Forelimb muscle (tissue), 1 donor: ENCODE data around the gene ADTRP. TPM values are rescaled to one million over a fixed set of nuclear protein-coding genes. Genes with fewer than 3 reads are reported as not detected.
"Not testable (repeated sequence)": the region's sequence is repeated elsewhere in the genome, so short reads cannot be mapped to it uniquely, and the experiment has no call there.

Experiments used
- DNase-seq: peaks from one replicate; pipeline ENCODE4 v3.0.0-alpha.2; 2013; ENCODE audit warnings: low read depth
- polyA plus RNA-seq: library from polyadenylated mRNA; unstranded; fragments of 120-200 nt; gene quantifications from one replicate; pipeline ENCODE4 v1.2.1, GENCODE V29; 2013; ENCODE audit not compliant: insufficient read length

ADTRP gene
- polyA plus RNA-seq, 1 donor, result 0.38 TPM

DNA sequence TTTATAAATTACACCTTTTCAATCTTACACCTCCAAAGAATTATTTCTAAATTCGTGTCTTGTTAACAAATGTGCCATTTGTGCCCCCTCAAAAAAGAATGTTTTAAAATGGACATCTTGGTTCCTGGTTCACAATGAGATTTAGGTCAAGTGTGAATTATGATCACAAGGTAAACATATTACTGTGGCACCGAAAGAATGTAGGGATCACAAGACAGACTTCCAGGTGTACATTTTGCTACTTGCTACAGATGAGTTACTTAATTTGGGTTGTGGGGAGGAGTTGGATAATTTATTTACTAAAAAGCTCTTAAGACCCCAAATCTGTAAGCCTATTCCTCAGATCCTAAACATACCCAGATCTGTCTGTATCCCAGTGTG, 25.0 kb upstream of the ADTRP start:
- no peak for DNase-seq

DNA sequence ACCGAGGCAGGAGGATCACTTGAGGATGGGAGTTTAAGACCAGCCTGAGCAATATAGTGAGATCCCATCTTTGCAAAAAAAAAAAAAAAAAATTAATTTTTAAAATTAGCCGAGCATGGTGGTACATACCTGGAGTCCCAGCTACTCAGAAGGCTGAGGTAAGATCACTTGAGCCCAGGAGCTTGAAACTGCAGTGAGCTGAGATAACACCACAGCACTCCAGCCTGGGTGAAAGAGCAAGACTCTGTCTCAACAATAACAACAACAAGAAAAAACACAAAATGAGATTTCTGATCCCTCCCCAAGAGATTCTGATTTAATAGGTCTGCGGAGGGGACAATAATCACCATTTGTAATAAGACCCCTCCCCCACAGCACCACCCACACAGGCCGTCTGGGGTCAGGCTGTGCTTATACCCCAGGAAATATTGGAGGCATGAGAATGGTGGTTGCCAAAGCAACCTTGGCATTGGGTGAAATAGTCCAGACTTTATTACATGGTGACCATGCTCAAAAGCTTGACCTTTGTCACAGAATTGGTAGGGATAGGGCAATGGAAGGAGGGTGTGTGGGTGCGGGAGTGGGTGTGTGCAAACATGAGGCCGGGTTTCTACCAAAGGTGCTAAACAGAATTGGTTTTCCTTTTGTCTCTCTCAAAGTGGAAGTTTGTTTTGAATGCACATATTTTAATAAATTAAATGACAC, 24.4 kb upstream of the ADTRP start:
- no peak for DNase-seq

DNA sequence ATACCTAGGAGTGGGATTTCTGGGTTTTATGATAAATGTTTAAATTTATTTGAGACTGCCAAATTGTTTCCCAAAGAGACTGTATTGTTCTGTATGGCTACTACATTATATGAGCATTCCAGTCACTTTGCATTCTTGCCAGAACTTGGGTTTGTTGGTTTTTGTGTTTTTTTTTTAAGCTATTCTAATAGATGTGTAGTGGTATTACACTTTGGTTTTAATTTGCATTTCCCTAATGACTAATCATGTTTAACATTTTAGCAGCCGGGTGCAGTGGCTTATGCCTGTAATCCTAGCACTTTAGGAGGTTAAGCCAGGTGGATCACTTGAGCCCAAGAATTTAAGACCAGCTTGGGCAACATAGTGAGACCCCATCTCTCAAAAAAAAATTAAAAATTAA, 21.9 kb upstream of the ADTRP start:
- not testable (repeated sequence) for DNase-seq

DNA sequence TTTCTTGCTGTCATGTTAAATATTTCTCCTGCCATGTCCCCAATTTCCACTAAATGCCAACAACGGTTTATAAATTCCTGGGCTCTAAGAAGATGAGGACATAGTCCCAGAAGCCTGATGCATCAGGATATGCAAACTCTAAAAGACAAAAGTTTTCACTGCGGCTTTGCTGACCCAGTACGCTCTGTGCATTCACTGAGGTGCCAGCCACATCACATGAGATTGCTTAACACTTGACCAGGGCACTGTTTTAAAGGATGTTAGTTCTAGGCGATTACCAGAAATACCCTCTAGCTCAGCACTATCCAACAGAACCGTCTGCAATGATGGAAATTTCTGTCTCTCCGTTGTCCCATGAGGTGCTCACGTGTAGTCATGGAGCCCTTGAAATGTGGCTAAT, 19.9 kb upstream of the ADTRP start:
- DNase-seq, result no peak

DNA sequence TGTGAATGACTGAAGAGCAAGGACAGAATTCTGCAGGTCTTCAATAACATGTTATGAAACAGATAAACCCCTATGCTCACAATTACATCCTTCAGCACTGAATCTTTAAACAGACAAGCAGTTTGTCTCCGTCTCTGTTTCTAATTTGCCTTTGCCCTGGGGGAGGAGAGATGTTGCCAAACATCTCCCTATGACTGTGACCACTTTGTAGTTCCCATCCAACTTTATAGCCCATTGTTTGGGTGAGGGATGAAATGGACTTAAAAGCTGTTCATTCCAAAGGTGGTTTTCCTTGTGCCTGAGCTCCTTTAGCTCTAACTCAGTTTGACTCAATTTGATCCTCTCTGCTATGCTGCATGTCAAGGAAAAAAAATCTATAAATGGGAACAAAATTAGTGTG, 19.5 kb upstream of the ADTRP start:
- no peak for DNase-seq

DNA sequence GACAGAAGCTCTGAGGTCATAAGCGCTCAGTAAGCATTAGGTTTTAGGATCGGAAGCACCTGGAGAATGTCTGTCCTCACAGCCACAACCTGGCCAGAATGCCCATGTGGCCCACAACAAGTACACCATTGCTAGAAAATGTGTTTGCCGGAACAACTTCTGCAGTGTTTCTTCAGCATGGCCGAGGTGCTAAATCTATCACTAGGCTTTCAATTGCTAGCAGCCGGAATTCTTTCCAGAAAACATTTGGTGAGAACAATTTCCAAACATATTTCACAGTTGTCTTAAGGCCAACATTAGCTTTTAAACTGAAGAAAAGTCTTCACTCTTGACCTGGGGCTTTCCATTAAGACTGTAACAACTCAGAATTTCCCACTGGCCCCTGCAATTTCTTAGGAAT, 18.2 kb upstream of the ADTRP start:
- no peak for DNase-seq

DNA sequence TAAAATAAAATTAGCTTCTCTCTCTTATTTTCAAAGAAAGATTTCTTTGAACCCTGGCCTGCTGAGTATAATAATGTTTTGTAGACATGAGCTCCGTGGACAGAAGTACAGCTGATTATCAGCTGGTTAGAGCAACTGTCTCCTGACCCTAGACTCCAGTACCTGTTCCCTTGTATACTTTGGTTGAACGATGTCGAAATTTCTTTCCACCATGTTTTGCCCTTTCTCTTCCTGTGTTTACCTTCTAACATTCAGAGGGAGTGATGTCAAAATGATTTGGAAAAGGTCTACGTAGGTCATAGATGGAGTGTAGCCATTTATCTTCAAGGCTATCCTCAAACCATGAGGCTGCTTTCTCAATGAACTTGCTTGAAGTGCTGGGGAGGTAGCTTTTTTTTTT, 16.8 kb upstream of the ADTRP start:
- no peak for DNase-seq

DNA sequence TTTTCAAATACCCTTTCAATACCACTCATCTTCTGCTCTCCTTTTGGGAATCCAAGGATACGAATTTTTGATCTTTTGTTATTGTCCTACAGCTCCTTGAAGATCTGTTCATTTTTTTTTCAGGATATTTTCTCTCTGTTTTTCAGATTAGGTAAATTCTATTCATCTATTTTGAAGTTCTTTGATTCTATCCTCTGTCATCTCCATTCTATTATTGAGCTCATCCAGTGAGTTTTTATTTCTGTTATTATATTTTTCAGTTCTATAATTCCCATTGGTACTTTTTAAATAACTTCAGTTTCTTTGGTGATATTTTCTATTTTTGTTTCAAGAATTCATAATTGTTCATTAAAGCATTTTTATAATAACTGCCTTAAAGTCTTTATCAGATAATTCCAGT, 14.7 kb upstream of the ADTRP start:
- DNase-seq, result no peak

DNA sequence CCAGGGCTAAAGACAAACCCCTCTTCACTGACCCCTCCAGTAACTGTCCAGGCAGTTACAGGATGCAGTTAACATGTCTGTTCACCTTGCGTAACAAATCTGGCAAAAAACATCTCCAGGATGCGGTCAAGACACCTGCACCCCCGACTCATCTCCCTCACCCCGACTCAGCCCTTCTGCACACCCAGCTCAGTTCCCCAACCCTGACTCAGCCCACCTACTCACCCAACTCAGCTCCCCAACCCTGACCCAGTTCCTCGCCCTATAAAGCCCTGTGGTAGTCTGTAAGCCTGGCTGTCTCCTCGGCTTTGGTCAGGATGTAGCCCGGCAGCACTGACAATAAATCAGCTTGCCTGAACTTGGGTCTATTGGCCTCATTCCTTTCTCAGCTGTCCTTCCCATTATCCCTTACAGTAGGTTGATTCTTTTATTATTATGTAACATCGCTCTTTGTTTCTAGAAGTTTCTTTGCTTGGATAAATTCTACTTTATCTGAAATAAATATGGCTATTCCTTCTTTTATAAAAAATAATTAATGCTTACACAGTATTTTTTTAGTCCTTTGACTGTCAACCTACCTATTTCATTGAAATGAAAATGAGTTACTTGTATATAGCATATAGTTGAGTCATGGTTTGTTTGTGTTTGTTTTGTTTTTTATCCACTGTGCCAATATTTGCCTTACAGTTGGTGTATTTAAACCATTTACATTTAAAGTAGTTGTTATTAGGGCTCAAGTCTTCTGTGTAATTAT, 12.9 kb upstream of the ADTRP start:
- DNase-seq, result no peak

DNA sequence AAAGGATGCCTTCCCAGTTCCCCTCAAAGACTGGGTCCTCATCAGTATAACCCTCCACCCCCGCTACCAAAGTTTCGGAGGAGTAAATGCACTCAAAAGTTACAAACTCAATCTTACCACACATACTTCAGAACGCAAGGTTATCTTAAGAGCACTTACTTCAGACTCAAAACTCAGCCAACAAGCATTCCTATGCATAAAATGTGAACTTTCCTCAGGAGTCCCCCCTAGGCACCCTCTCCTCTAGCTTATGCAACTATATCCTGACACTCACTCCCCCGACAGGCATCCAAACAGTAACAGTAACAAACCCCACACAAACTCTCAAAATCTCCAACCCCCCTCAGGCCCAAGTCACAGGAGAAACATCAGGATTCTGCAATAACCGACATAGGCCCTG, 11.1 kb upstream of the ADTRP start:
- DNase-seq, result no peak

DNA sequence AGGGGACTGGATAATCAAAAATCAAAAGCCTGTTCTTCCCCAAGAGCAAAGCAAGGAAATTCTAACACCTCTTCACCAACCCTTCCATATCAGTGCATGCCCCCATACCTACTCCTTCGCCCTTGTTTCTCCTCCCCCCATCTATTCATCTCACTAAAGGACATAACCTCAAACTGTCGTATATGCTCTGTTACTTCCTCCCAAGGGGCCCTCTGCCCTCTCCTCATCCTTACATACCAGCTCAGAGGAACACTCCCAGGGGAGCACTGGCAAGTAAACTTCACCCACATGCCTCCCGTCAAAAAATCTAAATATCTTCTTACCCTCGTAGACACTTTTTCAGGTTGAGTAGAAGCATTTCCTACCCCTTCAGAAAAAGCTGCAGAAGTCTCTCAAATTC, 9.4 kb upstream of the ADTRP start:
- no peak for DNase-seq

DNA sequence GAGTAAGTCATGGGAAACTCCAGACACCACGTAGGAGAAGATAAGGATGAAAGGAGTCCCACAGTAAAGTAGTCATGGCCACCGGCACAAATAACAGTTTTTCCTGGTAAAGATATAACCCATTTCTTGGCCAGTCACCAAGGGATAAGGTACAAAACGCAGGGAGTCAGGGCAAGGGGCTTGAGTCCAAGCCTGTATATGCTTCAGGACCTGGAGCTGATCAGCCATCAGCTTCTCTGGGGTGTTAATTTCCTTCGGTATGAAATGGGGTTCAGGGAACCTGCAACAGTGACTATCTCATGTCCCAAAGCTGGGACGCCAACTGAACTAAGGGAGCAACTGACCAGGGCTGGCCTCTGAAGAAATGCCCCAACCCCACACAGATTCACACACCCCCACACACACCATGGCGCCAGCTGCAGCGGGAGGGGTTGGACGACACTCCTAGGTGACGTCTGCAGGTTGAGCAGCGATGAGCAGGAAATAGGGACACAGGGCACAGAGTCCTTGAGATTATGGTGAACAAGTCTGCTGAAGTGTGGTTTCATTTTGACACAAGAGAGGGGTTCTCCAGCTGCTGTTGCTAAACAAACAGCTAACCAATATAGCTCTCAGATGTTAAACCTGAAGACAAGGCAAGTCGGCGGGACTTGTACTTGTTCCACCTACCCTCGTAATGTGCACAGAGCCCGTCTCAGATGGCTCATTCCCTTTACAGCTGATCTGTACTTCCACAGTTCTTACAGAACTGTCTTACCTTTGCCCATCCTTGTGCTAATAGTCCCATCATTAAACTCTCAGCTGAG, 7.4 kb upstream of the ADTRP start:
- no peak for DNase-seq

DNA sequence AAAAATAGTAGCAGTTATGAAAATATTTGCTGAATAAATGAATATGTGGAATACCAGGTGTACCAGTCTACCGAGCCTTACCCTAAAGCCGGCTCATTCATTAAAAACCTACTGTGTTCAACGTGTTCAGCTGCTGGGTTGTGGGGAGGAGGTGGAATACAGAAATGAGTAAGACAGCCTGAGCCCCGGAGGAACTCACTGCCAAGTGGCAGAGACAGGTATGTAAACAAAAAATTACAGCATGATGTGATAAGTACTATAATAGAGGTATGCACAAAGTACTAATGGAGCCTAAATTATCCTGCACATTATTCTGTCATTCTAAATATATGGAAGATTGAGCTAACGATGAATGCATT, 6.8 kb upstream of the ADTRP start:
- no peak for DNase-seq

DNA sequence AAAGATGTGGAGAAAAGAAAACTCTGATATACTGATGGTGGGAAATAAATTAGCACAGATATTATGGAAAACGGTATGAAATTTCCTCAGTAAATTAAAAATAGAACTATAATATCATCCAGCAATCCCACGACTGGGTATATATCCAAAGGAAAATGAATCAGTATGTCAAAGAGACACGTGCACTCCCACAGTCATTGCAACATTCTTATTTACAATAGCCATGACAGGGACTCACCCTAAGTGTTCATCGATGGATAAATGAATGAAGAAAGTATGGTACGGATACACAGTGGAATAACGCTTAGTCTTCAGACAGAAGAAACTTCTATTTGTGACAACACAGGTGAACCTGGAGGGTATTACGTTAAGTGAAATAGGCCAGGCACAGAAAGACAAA, 5.7 kb upstream of the ADTRP start:
- DNase-seq, result no peak

DNA sequence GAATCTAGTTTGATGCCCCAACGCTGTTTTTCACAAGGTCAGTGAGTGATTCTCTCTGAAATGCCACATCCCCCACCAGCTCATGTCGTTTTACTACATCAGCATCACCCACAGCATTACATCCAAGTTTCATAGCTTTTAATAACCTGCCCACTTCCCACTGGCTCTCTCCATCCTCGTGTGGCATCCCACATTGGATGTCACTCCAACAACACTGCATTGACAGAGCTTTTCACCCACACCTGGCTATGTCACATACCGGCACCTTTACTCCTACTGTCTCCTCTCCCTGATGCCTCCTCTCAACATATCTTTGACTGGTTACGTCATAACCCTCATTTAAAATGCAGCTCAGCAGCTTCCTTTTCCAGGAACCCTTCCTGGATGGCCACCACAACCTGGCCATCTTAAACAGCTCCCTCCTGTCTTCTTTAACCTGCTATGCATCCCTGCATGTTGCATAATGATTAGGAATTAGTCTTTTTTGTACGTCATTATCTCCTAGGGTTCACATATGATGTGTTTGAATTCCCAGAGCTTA, 5.0 kb upstream of the ADTRP start:
- DNase-seq, result no peak

DNA sequence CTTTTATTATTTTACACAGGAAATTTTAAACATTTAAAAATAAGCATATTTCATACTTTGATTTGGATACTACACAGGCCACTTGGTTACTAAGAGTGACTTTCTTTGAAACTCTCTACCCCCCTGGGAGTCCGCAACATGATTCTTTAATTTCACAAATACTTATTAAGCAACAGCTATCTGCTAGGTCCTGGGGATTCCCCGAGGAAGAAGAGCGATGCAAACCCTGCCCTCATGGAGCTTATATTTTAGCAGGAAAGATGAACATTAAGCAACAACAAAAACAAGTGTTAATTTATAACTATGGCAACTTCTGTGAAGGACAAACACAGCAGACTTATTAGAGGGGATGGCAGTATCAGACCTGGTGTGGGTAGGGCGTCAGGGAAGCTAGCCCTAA, 3.9 kb upstream of the ADTRP start:
- DNase-seq, result no peak

DNA sequence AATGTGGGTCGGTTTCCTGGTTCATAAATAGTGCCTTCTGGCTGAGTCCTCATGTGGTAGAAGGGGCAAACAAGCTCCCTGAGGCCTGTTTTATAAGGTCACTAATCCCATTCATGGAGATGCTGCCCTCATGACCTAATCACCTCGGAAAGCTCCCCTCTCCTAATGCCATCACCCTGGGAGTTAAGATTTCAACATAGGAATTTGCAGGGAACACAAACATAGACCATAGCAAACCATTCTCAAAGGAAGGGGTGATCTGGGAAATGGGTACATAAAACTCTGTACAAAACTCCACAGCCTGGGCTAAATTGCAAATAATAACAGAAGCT, 1.5 kb upstream of the ADTRP start:
- no peak for DNase-seq

DNA sequence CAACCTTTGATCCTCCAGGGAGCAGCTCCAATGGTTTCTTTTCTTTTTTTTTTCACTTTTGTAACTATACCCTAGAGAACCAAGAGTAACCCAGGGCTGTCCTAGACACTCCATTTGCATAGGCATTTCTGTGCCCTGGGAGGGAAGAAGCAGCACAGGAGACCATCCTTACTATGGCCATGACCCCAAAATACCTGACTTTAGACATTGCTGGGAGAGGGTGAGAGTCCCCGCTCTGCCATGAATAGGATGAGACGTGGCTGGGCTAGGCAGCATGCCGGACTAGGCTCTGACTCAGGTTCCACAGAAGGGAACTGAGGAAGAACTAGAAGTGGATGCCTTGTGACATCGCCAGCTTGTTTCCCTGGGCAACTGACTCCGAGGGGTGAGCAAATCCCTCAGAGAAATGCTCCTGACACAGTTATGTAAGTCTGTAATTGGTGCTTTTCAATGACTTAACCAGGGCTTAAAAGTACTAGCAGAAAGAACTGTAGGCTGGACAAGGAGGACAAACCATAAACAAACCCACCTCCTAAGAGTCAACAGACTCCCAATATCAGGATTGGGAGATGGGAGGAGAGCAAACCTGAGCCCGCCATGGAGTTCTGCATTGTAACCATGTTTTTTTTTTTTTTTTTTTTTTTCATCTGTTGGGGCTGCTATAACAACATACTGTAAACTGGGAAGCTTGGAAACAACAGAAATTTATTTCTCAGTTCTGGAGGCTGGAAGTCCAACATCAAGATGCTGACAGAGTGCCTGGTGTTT, 910 bp upstream of the ADTRP start:
- no peak for DNase-seq

DNA sequence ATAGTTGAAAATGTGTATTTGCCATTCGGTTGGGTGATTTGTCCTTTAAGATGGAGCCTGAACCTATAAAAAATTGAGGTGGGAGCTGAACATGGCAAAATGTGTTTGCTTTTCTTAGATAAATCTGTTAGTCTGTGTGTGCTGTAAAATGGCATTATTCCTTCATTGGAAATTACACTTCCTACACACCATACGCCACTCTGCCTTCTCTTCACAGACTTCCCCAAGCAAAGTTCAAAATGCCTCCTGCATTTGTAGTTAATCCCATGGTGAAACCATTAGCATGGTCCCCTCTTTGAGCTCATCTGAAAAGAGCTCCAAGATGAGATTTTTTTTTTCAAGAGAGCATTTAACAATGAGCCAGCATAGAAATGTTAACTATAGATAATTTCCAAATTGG, 567 bp downstream of the ADTRP start:
- DNase-seq, result no peak

DNA sequence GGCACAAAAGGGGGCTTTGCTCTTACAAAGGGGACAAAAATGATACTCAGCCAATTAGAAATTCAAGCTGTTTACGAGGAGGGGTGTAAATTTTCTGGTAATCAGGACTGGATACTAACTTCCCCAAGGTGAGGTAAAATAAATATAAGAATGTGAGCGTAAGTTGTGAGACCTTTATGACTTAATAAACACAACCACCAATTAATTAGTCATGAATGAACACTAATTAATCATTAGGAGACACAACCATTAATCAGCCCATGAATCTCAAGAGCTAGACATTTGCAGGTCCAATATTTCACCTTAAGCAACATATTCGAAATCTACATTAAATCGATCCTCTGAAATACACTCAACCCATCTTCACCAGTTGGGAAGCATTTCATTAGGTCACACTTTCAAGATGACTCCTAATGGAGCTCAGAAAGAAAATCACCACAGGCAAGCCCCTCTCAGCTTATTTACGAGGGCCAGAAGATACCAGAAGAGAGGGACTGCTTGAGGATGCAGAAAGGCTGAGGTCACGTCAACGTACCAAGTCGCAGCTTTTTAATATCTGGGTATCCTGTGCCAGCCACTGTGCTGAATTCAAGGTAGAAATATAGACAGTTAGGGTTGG, 2.7 kb downstream of the ADTRP start:
- DNase-seq, result no peak

DNA sequence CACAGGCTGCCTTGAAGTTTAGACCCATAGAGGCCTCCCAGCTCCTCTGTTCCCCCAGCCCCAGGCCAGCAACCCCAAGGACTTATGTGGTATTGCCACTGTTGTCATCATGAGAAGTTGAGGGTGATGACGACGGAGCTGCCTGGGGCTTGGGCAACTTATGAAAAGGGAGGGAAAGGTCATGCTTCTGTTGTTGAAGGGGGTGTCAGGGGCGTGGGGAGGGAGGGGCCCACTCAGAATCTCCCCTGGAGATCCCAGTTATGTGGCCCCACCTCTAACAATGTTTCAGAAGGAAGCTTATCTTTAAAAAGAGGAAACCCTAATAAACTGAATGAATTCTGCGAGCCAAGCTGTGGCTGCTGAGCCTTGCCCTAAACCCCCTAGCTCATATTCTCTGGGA, 4.2 kb downstream of the ADTRP start:
- DNase-seq, result no peak

DNA sequence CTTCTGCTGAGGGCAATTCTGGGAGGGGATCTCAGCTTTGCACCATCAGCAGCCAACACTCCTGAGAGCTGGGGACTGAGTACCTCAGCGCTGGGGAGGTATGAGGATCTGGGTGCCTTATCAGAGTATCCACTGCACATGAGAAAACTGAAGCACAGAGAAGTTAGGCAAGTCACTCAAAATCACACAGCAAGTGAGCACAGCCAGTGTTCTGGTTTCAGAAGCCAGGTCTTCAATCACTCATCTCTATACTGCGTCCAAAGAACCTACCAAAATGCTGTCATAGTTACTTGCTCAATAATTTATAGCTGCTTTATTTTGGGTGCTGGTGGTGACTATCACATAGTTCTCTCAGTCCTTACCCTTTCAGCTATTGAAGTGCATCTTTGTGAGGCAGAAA, 5.0 kb downstream of the ADTRP start:
- DNase-seq, result no peak
